Left cardiac atrium (tissue), 4 donors: Measurements from ENCODE around the gene SVIL. TPM values are rescaled to one million over a fixed set of nuclear protein-coding genes. Genes with fewer than 3 reads are reported as not detected.
"Not testable (repeated sequence)": the region's sequence is repeated elsewhere in the genome, so short reads cannot be mapped to it uniquely, and the experiment has no call there.

Experiments used
- ATAC-seq, 2 donors: fragments of 200-7000 bp; cut with Tn5 transposase; one replicate each; pipeline ENCODE4 v1.9.1; 2020; ENCODE audit warnings: mild to moderate bottlenecking in 2 of 2, moderate library complexity in 2 of 2
- DNase-seq: peaks from one replicate; pipeline ENCODE4 v3.0.0-alpha.2; 2020
- intact Hi-C, 2 donors: fragments of 100-400 bp; cut with DNase I; formaldehyde crosslinking; loops; one replicate each; pipeline versions ENCODE4 v1.14.1 to v1.15.1; 2022 to 2023
- total RNA-seq, 2 donors: library from RNA; stranded (reverse); fragmentation: NEBNext Ultra II Directional; extraction: Animal tissue kit (Norgen Biotek cat#: 25700); gene quantifications; one replicate each; pipeline ENCODE4 v1.2.1, GENCODE V29; 2021
- donor health status: DM: no; HTN: yes; CAD: no.
- donor health status: DM: no; HTN: yes; CAD: no; lungs with severe emphysema.
- donor health status: DM: yes; HTN: yes; CAD: no.
- donor health status: Dilated cardiomyopathy.

SVIL gene
- total RNA-seq, 2 donors from 2014 or later = 203 to 250 TPM

- ATAC-seq = no peak
- no peak for DNase-seq
- intact Hi-C loops = loop anchor here in 1 of 2 donors (10.0 kb wide), 1 partner anchor 243 kb away; no protein-coding TSS in a partner anchor
Measured at GRCh38 chr10:29611781-29612381, 22.9 kb downstream of the SVIL start.

- ATAC-seq (peak in 1 of 2 donors; percentile 59), DNase-seq (no peak)
- intact Hi-C loops = loop anchor here in 1 of 2 donors (10.0 kb wide), 1 partner anchor 244 kb away; no protein-coding TSS in a partner anchor
Measured at GRCh38 chr10:29610876-29611647, 23.7 kb downstream of the SVIL start.

- not testable (repeated sequence) for DNase-seq, ATAC-seq
- intact Hi-C loops = loop anchor here in 1 of 2 donors (10.0 kb wide), 1 partner anchor 244 kb away; no protein-coding TSS in a partner anchor
Measured at GRCh38 chr10:29610331-29610730, 24.4 kb downstream of the SVIL start.

GRCh38 chr10:29609696-29610095 lies 25.1 kb downstream of the SVIL start:
- no peak for ATAC-seq
- DNase-seq = no peak
- intact Hi-C loops = loop anchor here in 1 of 2 donors (10.0 kb wide), 1 partner anchor 245 kb away; no protein-coding TSS in a partner anchor

- intact Hi-C loops = no loop called here
- ATAC-seq = no peak
Measured at GRCh38 chr10:29608476-29609301, 26.1 kb downstream of the SVIL start.

GRCh38 chr10:29608062-29608461 lies 26.7 kb downstream of the SVIL start:
- peak; percentile 70 to 87 for ATAC-seq
- DNase-seq = no peak
- intact Hi-C loops = no loop called here

More at GRCh38 chr10:29608476-29609301, 26.1 kb downstream of the SVIL start:
- DNase-seq = no peak

GRCh38 chr10:29607576-29607975 lies 27.2 kb downstream of the SVIL start:
- DNase-seq = no peak
- no peak for ATAC-seq
- intact Hi-C loops = no loop called here

- DNase-seq, intact Hi-C loops, ATAC-seq: not testable (repeated sequence)
Measured at GRCh38 chr10:29606693-29607092, 28.1 kb downstream of the SVIL start.

- DNase-seq (no peak), ATAC-seq (no peak)
- intact Hi-C loops = no loop called here
Measured at GRCh38 chr10:29604291-29604825, 30.4 kb downstream of the SVIL start.

GRCh38 chr10:29603223-29603896 lies 31.4 kb downstream of the SVIL start:
- intact Hi-C loops = no loop called here
- no peak for DNase-seq
- ATAC-seq = no peak

- ATAC-seq (no peak), DNase-seq (no peak)
- intact Hi-C loops = no loop called here
Measured at GRCh38 chr10:29600821-29601220, 34.0 kb downstream of the SVIL start.

GRCh38 chr10:29600067-29600466 lies 34.7 kb downstream of the SVIL start:
- intact Hi-C loops = no loop called here
- ATAC-seq (no peak), DNase-seq (no peak)

- ATAC-seq = peak; percentile 78 to 88
- intact Hi-C loops = no loop called here
- no peak for DNase-seq
Measured at GRCh38 chr10:29598851-29599311, 35.9 kb downstream of the SVIL start.

GRCh38 chr10:29596826-29597225 lies 37.9 kb downstream of the SVIL start:
- intact Hi-C loops = no loop called here
- DNase-seq (no peak), ATAC-seq (no peak)

GRCh38 chr10:29596356-29596755 lies 38.4 kb downstream of the SVIL start:
- DNase-seq (no peak), ATAC-seq (no peak)
- intact Hi-C loops = no loop called here

- intact Hi-C loops = no loop called here
- DNase-seq (no peak), ATAC-seq (peak in 1 of 2 donors; percentile 44)
Measured at GRCh38 chr10:29595636-29596225, 39.0 kb downstream of the SVIL start.

- ATAC-seq = no peak
- intact Hi-C loops = no loop called here
- no peak for DNase-seq
Measured at GRCh38 chr10:29595146-29595545, 39.6 kb downstream of the SVIL start.

- ATAC-seq (no peak), DNase-seq (no peak)
- intact Hi-C loops = loop anchor here in 1 of 2 donors (5.0 kb wide), 1 partner anchor 79 kb away; no protein-coding TSS in a partner anchor
Measured at GRCh38 chr10:29591651-29591968, 43.2 kb downstream of the SVIL start.
